Hematopoietic multipotent progenitor cell treated with erythropoietin and hydrocortisone succinate and interleukin-3 and kit ligand, for 8 days (in vitro differentiated cells): ENCODE results near the gene PDE4B.
"Not testable (repeated sequence)": the region's sequence is repeated elsewhere in the genome, so short reads cannot be mapped to it uniquely, and the experiment has no call there.

Experiments used
- DNase-seq: peaks from one replicate; pipeline ENCODE4 v3.0.0-alpha.2; 2015

Gene PDE4B

GRCh38 chr1:66069976-66070876, 277.5 kb downstream of the PDE4B start:
- no peak for DNase-seq

GRCh38 chr1:66073388-66073787, 280.7 kb downstream of the PDE4B start:
- DNase-seq = no peak

- DNase-seq = no peak
Measured at GRCh38 chr1:66074147-66074546, 281.5 kb downstream of the PDE4B start.

GRCh38 chr1:66078412-66078811, 285.7 kb downstream of the PDE4B start:
- DNase-seq = no peak

- DNase-seq = no peak
Measured at GRCh38 chr1:66083003-66083402, 290.3 kb downstream of the PDE4B start.

- no peak for DNase-seq
Measured at GRCh38 chr1:66084442-66084841, 291.7 kb downstream of the PDE4B start.

GRCh38 chr1:66085600-66085999, 292.9 kb downstream of the PDE4B start:
- DNase-seq = no peak

GRCh38 chr1:66088787-66089186, 296.1 kb downstream of the PDE4B start:
- DNase-seq = no peak

- DNase-seq = no peak
Measured at GRCh38 chr1:66090859-66091457, 298.3 kb downstream of the PDE4B start.

GRCh38 chr1:66095190-66095589, 302.5 kb downstream of the PDE4B start:
- DNase-seq = no peak

GRCh38 chr1:66100959-66101358, 308.3 kb downstream of the PDE4B start:
- DNase-seq = not testable (repeated sequence)

- not testable (repeated sequence) for DNase-seq
Measured at GRCh38 chr1:66104076-66104475, 311.4 kb downstream of the PDE4B start.

- DNase-seq = no peak
Measured at GRCh38 chr1:66108624-66109023, 315.9 kb downstream of the PDE4B start.

GRCh38 chr1:66112744-66113400, 320.2 kb downstream of the PDE4B start:
- no peak for DNase-seq

- DNase-seq = no peak
Measured at GRCh38 chr1:66119148-66119547, 326.5 kb downstream of the PDE4B start.

GRCh38 chr1:66124670-66125069, 332.0 kb downstream of the PDE4B start:
- DNase-seq = no peak

- not testable (repeated sequence) for DNase-seq
Measured at GRCh38 chr1:66128641-66129040, 335.9 kb downstream of the PDE4B start.

GRCh38 chr1:66132324-66132723, 339.6 kb downstream of the PDE4B start:
- DNase-seq = no peak

GRCh38 chr1:66134004-66134403, 341.3 kb downstream of the PDE4B start:
- DNase-seq = no peak

GRCh38 chr1:66135161-66135560, 342.5 kb downstream of the PDE4B start:
- no peak for DNase-seq

GRCh38 chr1:66136423-66136822, 343.7 kb downstream of the PDE4B start:
- not testable (repeated sequence) for DNase-seq

- DNase-seq = no peak
Measured at GRCh38 chr1:66137235-66137634, 344.5 kb downstream of the PDE4B start.

GRCh38 chr1:66138613-66139012, 345.9 kb downstream of the PDE4B start:
- DNase-seq = no peak

- DNase-seq = no peak
Measured at GRCh38 chr1:66140072-66140471, 347.4 kb downstream of the PDE4B start.
